A549 (cell line): ENCODE measurements around the gene GAL3ST1. TPM values are rescaled to one million over a fixed set of nuclear protein-coding genes. Genes with fewer than 3 reads are reported as not detected.
A peak's percentile ranks its signal among the peaks of the same experiment; 100 is the strongest.

Experiments used
- ATAC-seq, 2 experiments: fragments of 200-7000 bp in 1 of 2; fragments of >200 bp in 1 of 2; cut with Nextera tagmentation in 1 of 2; cut with Tn5 transposase in 1 of 2; 3 replicates each; pipeline versions ENCODE4 v1.8.0 to v1.9.1; 2018 to 2020; ENCODE audit warnings: mild to moderate bottlenecking in 1 of 2, moderate library complexity in 1 of 2
- CTCF ChIA-PET: fragments of 300-600 bp; sonication (Branson Sonifier 250); formaldehyde crosslinking; extraction: SDS; loops from one replicate; lab custom pipeline; 2021; ENCODE audit warnings: antibody characterized with exemption, inconsistent platforms; lab: Yijun Ruan, JAX
- POLR2A ChIA-PET: fragments of 350-600 bp; formaldehyde crosslinking; extraction: SDS; loops from one replicate; lab custom pipeline; 2021; ENCODE audit warnings: antibody characterized with exemption, inconsistent platforms; lab: Yijun Ruan, JAX
- DNase-seq, 2 experiments: peaks; one replicate each; pipeline versions ENCODE4 v3.0.0 to v3.0.0-alpha.2; 2011 to 2016; ENCODE audit warnings: low read depth in 1 of 2, low spot score in 1 of 2
- FAIRE-seq: peaks from 2 replicates; lab custom pipeline; 2011; peaks lifted over from hg19 to GRCh38; lab: Jason Lieb, UNC
- H3K27ac ChIP-seq, 2 experiments: fragments of >200 bp; sonication (Bioruptor Twin); formaldehyde crosslinking; 3 replicates each; pipeline ENCODE4 v1.5.1; 2016 to 2017
- H3K4me1 ChIP-seq: fragments of >200 bp; sonication (Bioruptor Twin); formaldehyde crosslinking; 3 replicates; pipeline ENCODE4 v1.6.1; 2016
- H3K4me2 ChIP-seq: fragments of >200 bp; sonication (Bioruptor Twin); formaldehyde crosslinking; 3 replicates; pipeline ENCODE4 v1.6.1; 2016
- H3K4me3 ChIP-seq: fragments of >200 bp; sonication (Bioruptor Twin); formaldehyde crosslinking; 3 replicates; pipeline ENCODE4 v1.5.1; 2016
- H3K9me3 ChIP-seq: fragments of >200 bp; sonication (Bioruptor Twin); formaldehyde crosslinking; 3 replicates; pipeline ENCODE4 v1.6.1; 2016
- ATOH8 ChIP-seq: fragments of 250-450 bp; sonication (Bioruptor Pico); IDR thresholded peaks from 2 replicates; pipeline ENCODE4 v1.5.0; 2020; ENCODE audit warnings: low read depth, mild to moderate bottlenecking, moderate library complexity
- BCL3 ChIP-seq: fragments of >200 bp; sonication (Bioruptor Twin); formaldehyde crosslinking; IDR thresholded peaks from 3 replicates; pipeline ENCODE4 v1.6.1; 2016
- CHD2 ChIP-seq: fragments of 150-350 bp; IDR thresholded peaks from 2 replicates; pipeline ENCODE4 v1.6.1; 2014; ENCODE audit warnings: low read length; ENCODE audit not compliant: partially characterized antibody
- CHD4 ChIP-seq: fragments of 200-600 bp; sonication (generic); IDR thresholded peaks from 2 replicates; pipeline ENCODE4 v1.6.1; 2016; ENCODE audit warnings: antibody characterized with exemption, mild to moderate bottlenecking, borderline replicate concordance
- CTCF ChIP-seq: fragments of >200 bp; sonication (Bioruptor Twin); formaldehyde crosslinking; IDR thresholded peaks from 3 replicates; pipeline ENCODE4 v1.5.1; 2016
- EP300 ChIP-seq, 2 experiments: fragments of >200 bp; sonication (Bioruptor Twin); formaldehyde crosslinking; IDR thresholded peaks; 2 replicates in 1 of 2; 3 replicates in 1 of 2; pipeline ENCODE4 v1.6.1; 2016 to 2017
- ESRRA ChIP-seq: fragments of 150-350 bp; IDR thresholded peaks from 2 replicates; pipeline ENCODE4 v1.6.1; 2014; ENCODE audit warnings: mild to moderate bottlenecking, low read length, borderline replicate concordance
- FOSL2 ChIP-seq, 2 experiments: fragments of 450-650 bp in 1 of 2; fragments of >200 bp in 1 of 2; sonication (Bioruptor Twin) in 1 of 2; formaldehyde crosslinking; IDR thresholded peaks; 2 replicates each; pipeline versions ENCODE4 v1.5.0 to v1.6.1; 2016 to 2020; ENCODE audit warnings: mild to moderate bottlenecking in 1 of 2, moderate library complexity in 1 of 2
- HDAC2 ChIP-seq: fragments of 200-600 bp; sonication (generic); IDR thresholded peaks from 2 replicates; pipeline ENCODE4 v1.6.1; 2016
- HMGXB4 ChIP-seq: fragments of 250-450 bp; sonication (Bioruptor Pico); IDR thresholded peaks from 2 replicates; pipeline ENCODE4 v1.5.0; 2021; ENCODE audit warnings: mild to moderate bottlenecking, moderate library complexity, borderline replicate concordance
- HOXB13 ChIP-seq: fragments of 250-450 bp; sonication (Bioruptor Pico); IDR thresholded peaks from 2 replicates; pipeline ENCODE4 v1.5.0; 2020; ENCODE audit warnings: low read depth, mild to moderate bottlenecking, moderate library complexity
- HOXB5 ChIP-seq: fragments of 250-450 bp; sonication (Bioruptor Pico); IDR thresholded peaks from 2 replicates; pipeline ENCODE4 v1.5.0; 2020; ENCODE audit warnings: mild to moderate bottlenecking, moderate library complexity
- KDM5A ChIP-seq: fragments of 200-600 bp; sonication (generic); IDR thresholded peaks from 2 replicates; pipeline ENCODE4 v1.6.1; 2016; ENCODE audit warnings: antibody characterized with exemption, mild to moderate bottlenecking
- MAFK ChIP-seq: fragments of 450-650 bp; IDR thresholded peaks from 2 replicates; pipeline ENCODE4 v1.6.1; 2014; ENCODE audit not compliant: partially characterized antibody
- MAZ ChIP-seq: fragments of 150-350 bp; IDR thresholded peaks from 2 replicates; pipeline ENCODE4 v1.6.1; 2014; ENCODE audit warnings: antibody characterized with exemption, low read depth, low read length, borderline replicate concordance
- MYC ChIP-seq: IDR thresholded peaks from 2 replicates; pipeline ENCODE4 v1.6.1; 2012; ENCODE audit warnings: mild to moderate bottlenecking, inconsistent platforms, low read length, improper control_type of control experiment, borderline replicate concordance
- PBX3 ChIP-seq: IDR thresholded peaks from 2 replicates; pipeline ENCODE4 v1.6.1; 2012
- POLR2A ChIP-seq: IDR thresholded peaks from 2 replicates; pipeline ENCODE4 v1.6.1; 2012; ENCODE audit warnings: mild to moderate bottlenecking, low read length
- RAD21 ChIP-seq, 2 experiments: fragments of >200 bp in 1 of 2; sonication (Bioruptor Twin) in 1 of 2; formaldehyde crosslinking in 1 of 2; IDR thresholded peaks in 1 of 2; conservative IDR thresholded peaks in 1 of 2; 2 replicates in 1 of 2; 3 replicates in 1 of 2; pipeline ENCODE4 v1.6.1; 2012 to 2018; ENCODE audit warnings: inconsistent platforms in 1 of 2
- RARB ChIP-seq: fragments of 250-450 bp; sonication (Bioruptor Pico); IDR thresholded peaks from 2 replicates; pipeline ENCODE4 v1.8.0; 2021; ENCODE audit warnings: mild to moderate bottlenecking, moderate library complexity
- REST ChIP-seq: fragments of 200-600 bp; sonication (generic); IDR thresholded peaks from 2 replicates; pipeline ENCODE4 v1.6.1; 2016; ENCODE audit warnings: antibody characterized with exemption, mild to moderate bottlenecking, moderate library complexity
- SMC3 ChIP-seq: fragments of >200 bp; sonication (Bioruptor Twin); formaldehyde crosslinking; IDR thresholded peaks from 3 replicates; pipeline ENCODE4 v1.6.1; 2018; ENCODE audit warnings: inconsistent platforms
- SREBF2 ChIP-seq: fragments of 450-650 bp; IDR thresholded peaks from 2 replicates; pipeline ENCODE4 v1.6.1; 2014; ENCODE audit warnings: mild to moderate bottlenecking, moderate library complexity
- WGBS: methylation state at CpG from one replicate; pipeline ENCODE4 v1.1.6; 2017; ENCODE audit errors: missing lambda C conversion rate; 5-methylcytosine and 5-hydroxymethylcytosine counted together
- polyA plus RNA-seq, 4 experiments: library from polyadenylated mRNA; depleted of rRNA in 3 of 4; stranded (reverse); fragments of >200 nt; fragmentation: RNase III in 1 of 4; extraction: RNeasy Plus Mini Kit Qiagen cat#74134 plus additional on column Dnase treatment in 1 of 4; gene quantifications; 2 replicates in 3 of 4; 3 replicates in 1 of 4; pipeline ENCODE4 v1.2.3, GENCODE V29; 2011 to 2017

GAL3ST1 gene
- polyA plus RNA-seq, 2 of the 4 experiments (the other 2 are of a cell fraction) = 8.7 to 14.0 TPM

- DNase-seq (peak in 1 of 2 experiments; percentile 20), ATAC-seq (no peak), FAIRE-seq (no peak)
- POLR2A ChIA-PET = interaction anchor here (0.6 kb wide), 1 partner anchor 9 kb away, joined by 3 read pairs; no protein-coding TSS in a partner anchor
- H3K4me2 ChIP-seq = no peak overlapping the region
- H3K27ac ChIP-seq = no peak overlapping the region
- CTCF ChIA-PET = interaction anchor here (0.6 to 1.0 kb wide), 3 partner anchors 12 to 408 kb away, joined by 3 to 4 read pairs (median 3); no protein-coding TSS in a partner anchor
- WGBS = 83% methylated on average over 7 of the region's 7 CpGs
- H3K4me1 ChIP-seq = no peaks in the 10 kb centered on the region
- H3K9me3 ChIP-seq = no peaks in the 10 kb centered on the region
- H3K4me3 ChIP-seq = no peak overlapping the region
- TF ChIP-seq HOXB13 (CRISPR knock-in tag) = no peak
- TF ChIP-seq RAD21 (conservative IDR thresholded peaks at IDR 0.05 in 1 of 2, IDR thresholded peaks at IDR 0.05 in 1 of 2) = no peak
- no peak for TF ChIP-seq PBX3
- TF ChIP-seq MAFK = peak; percentile 57
- no peak for TF ChIP-seq ATOH8
- no peak for TF ChIP-seq MYC
These were observed 62.6 kb downstream of the GAL3ST1 start for GRCh38 chr22:30511911-30512310.

GRCh38 chr22:30511109-30511508, 63.4 kb downstream of the GAL3ST1 start:
- no peak overlapping the region for H3K4me3 ChIP-seq
- no peaks in the 10 kb centered on the region for H3K4me1 ChIP-seq
- DNase-seq = no peak
- TF ChIP-seq SMC3 (no peak), HOXB13 (CRISPR knock-in tag) (no peak), HMGXB4 (no peak), EP300 (IDR thresholded peaks at IDR 0.05) (no peak), HOXB5 (CRISPR knock-in tag) (no peak), FOSL2 (IDR thresholded peaks at IDR 0.05) (no peak), FOSL2 (CRISPR knock-in tag; IDR thresholded peaks at IDR 0.05) (no peak), BCL3 (no peak), KDM5A (no peak)
- TF ChIP-seq, all 56 proteins: peak for 0
- 69% methylated on average over 6 of the region's 9 CpGs for WGBS
- POLR2A ChIA-PET = no interaction called here
- ATAC-seq (no peak), FAIRE-seq (no peak)
- no peak overlapping the region for H3K4me2 ChIP-seq
- CTCF ChIA-PET = interaction anchor here (1.5 kb wide), 1 partner anchor 25 kb away, joined by 4 read pairs; no protein-coding TSS in a partner anchor
- H3K9me3 ChIP-seq = no peaks in the 10 kb centered on the region
- H3K27ac ChIP-seq = no peak overlapping the region

GRCh38 chr22:30508216-30508615, 66.2 kb downstream of the GAL3ST1 start:
- Histone ChIP-seq H3K4me3 (no peak overlapping the region), H3K4me1 (no peaks in the 10 kb centered on the region), H3K27ac (no peak overlapping the region), H3K4me2 (no peak overlapping the region), H3K9me3 (no peaks in the 10 kb centered on the region)
- no peak for DNase-seq
- WGBS = 55% methylated on average over 5 of the region's 5 CpGs
- ATAC-seq = no peak
- POLR2A ChIA-PET = no interaction called here
- CTCF ChIA-PET = no interaction called here
- FAIRE-seq = no peak
- TF ChIP-seq MAZ (no peak), KDM5A (no peak), ESRRA (no peak), CHD4 (no peak), SREBF2 (no peak), CTCF (no peak), RAD21 (conservative IDR thresholded peaks at IDR 0.05 in 1 of 2, IDR thresholded peaks at IDR 0.05 in 1 of 2) (no peak), HDAC2 (no peak), REST (no peak), RARB (no peak), POLR2A (no peak), CHD2 (no peak), SMC3 (no peak)
